Mucosa of stomach (tissue), 1 donor: ENCODE results near the gene PRR15L.
A peak's percentile ranks its signal among the peaks of the same experiment; 100 is the strongest.

Experiments
- H3K27me3 ChIP-seq: one replicate; pipeline ENCODE4 v1.7.0; 2013; ENCODE audit warnings: mild to moderate bottlenecking, low read length; ENCODE audit not compliant: control insufficient read depth, insufficient read depth
- H3K36me3 ChIP-seq: one replicate; pipeline ENCODE4 v1.7.0; 2013; ENCODE audit warnings: low read length; ENCODE audit not compliant: control insufficient read depth, insufficient read depth
- H3K4me1 ChIP-seq: one replicate; pipeline ENCODE4 v1.7.0; 2013; ENCODE audit warnings: mild to moderate bottlenecking, low read length; ENCODE audit not compliant: control insufficient read depth, insufficient read depth
- H3K4me3 ChIP-seq: one replicate; pipeline ENCODE4 v1.7.0; 2013; ENCODE audit warnings: low read length
- H3K9ac ChIP-seq: one replicate; pipeline ENCODE4 v1.7.0; 2013; ENCODE audit warnings: mild to moderate bottlenecking, low read length, moderate library complexity
- H3K9me3 ChIP-seq: one replicate; pipeline ENCODE4 v1.7.0; 2013; ENCODE audit warnings: mild to moderate bottlenecking, low read length, moderate library complexity; ENCODE audit not compliant: control insufficient read depth
- donor health status: Pancreatic carcinoma.

The PRR15L gene

GRCh38 chr17:47952171-47953021 is 5.3 kb downstream of the PRR15L start:
- H3K9me3 ChIP-seq = no peaks in the 10 kb centered on the region
- H3K27me3 ChIP-seq = no peaks in the 10 kb centered on the region
- H3K4me3 ChIP-seq = no peak overlapping the region
- H3K9ac ChIP-seq = peak overlapping the region; percentile 84
- peaks cover 64% of the 10 kb centered on the region for H3K4me1 ChIP-seq
- H3K36me3 ChIP-seq = peaks cover 15% of the 10 kb centered on the region

- Histone ChIP-seq H3K36me3 (peaks cover 19% of the 10 kb centered on the region), H3K9ac (peak overlapping the region; percentile 47)
Observed at GRCh38 chr17:47950448-47950847, 7.2 kb downstream of the PRR15L start.

GRCh38 chr17:47949946-47950345 is 7.7 kb downstream of the PRR15L start:
- Histone ChIP-seq H3K9me3 (no peaks in the 10 kb centered on the region), H3K4me1 (peaks cover 76% of the 10 kb centered on the region), H3K9ac (peak overlapping the region; percentile 47), H3K4me3 (peak overlapping the region; percentile 4), H3K27me3 (no peaks in the 10 kb centered on the region), H3K36me3 (peaks cover 19% of the 10 kb centered on the region)

More at GRCh38 chr17:47950448-47950847, 7.2 kb downstream of the PRR15L start:
- Histone ChIP-seq H3K9me3 (no peaks in the 10 kb centered on the region), H3K27me3 (no peaks in the 10 kb centered on the region), H3K4me1 (peaks cover 74% of the 10 kb centered on the region), H3K4me3 (no peak overlapping the region)

GRCh38 chr17:47949197-47949759 is 8.4 kb downstream of the PRR15L start:
- Histone ChIP-seq H3K4me3 (peak overlapping the region; percentile 4), H3K9ac (peak overlapping the region; percentile 47), H3K36me3 (peaks cover 19% of the 10 kb centered on the region), H3K27me3 (no peaks in the 10 kb centered on the region), H3K4me1 (peaks cover 76% of the 10 kb centered on the region), H3K9me3 (no peaks in the 10 kb centered on the region)

- Histone ChIP-seq H3K9me3 (no peaks in the 10 kb centered on the region), H3K9ac (peak overlapping the region; percentile 47), H3K4me3 (no peak overlapping the region), H3K27me3 (no peaks in the 10 kb centered on the region), H3K36me3 (peaks cover 19% of the 10 kb centered on the region), H3K4me1 (peaks cover 71% of the 10 kb centered on the region)
Observed at GRCh38 chr17:47948706-47949196, 8.9 kb downstream of the PRR15L start.

GRCh38 chr17:47946929-47947397 is 10.7 kb downstream of the PRR15L start:
- no peaks in the 10 kb centered on the region for H3K27me3 ChIP-seq
- no peak overlapping the region for H3K9ac ChIP-seq
- peaks cover 61% of the 10 kb centered on the region for H3K4me1 ChIP-seq
- no peaks in the 10 kb centered on the region for H3K9me3 ChIP-seq
- H3K36me3 ChIP-seq = peaks cover 19% of the 10 kb centered on the region
- H3K4me3 ChIP-seq = no peak overlapping the region

- H3K36me3 ChIP-seq = peaks cover 19% of the 10 kb centered on the region
- H3K27me3 ChIP-seq = no peaks in the 10 kb centered on the region
- H3K9me3 ChIP-seq = no peaks in the 10 kb centered on the region
- H3K4me3 ChIP-seq = no peak overlapping the region
- no peak overlapping the region for H3K9ac ChIP-seq
- H3K4me1 ChIP-seq = peaks cover 57% of the 10 kb centered on the region
Observed at GRCh38 chr17:47946516-47946915, 11.2 kb downstream of the PRR15L start.

- Histone ChIP-seq H3K4me3 (no peak overlapping the region), H3K27me3 (no peaks in the 10 kb centered on the region), H3K9me3 (no peaks in the 10 kb centered on the region), H3K9ac (no peak overlapping the region), H3K36me3 (peaks cover 14% of the 10 kb centered on the region), H3K4me1 (peaks cover 55% of the 10 kb centered on the region)
Observed at GRCh38 chr17:47945529-47946508, 11.9 kb downstream of the PRR15L start.

- Histone ChIP-seq H3K27me3 (no peaks in the 10 kb centered on the region), H3K9ac (no peak overlapping the region), H3K4me1 (peaks cover 49% of the 10 kb centered on the region), H3K4me3 (no peak overlapping the region), H3K9me3 (no peaks in the 10 kb centered on the region), H3K36me3 (peaks cover 14% of the 10 kb centered on the region)
Observed at GRCh38 chr17:47945080-47945479, 12.6 kb downstream of the PRR15L start.

GRCh38 chr17:47942568-47942967 is 15.1 kb downstream of the PRR15L start:
- H3K27me3 ChIP-seq = no peaks in the 10 kb centered on the region
- H3K4me3 ChIP-seq = no peak overlapping the region
- H3K4me1 ChIP-seq = peaks cover 25% of the 10 kb centered on the region
- H3K9ac ChIP-seq = peak overlapping the region; percentile 79
- no peaks in the 10 kb centered on the region for H3K9me3 ChIP-seq
- peaks cover 4% of the 10 kb centered on the region for H3K36me3 ChIP-seq

GRCh38 chr17:47942096-47942510 is 15.6 kb downstream of the PRR15L start:
- Histone ChIP-seq H3K9ac (peak overlapping the region; percentile 79), H3K9me3 (no peaks in the 10 kb centered on the region), H3K4me3 (peak overlapping the region; percentile 28), H3K36me3 (peaks cover 4% of the 10 kb centered on the region), H3K27me3 (no peaks in the 10 kb centered on the region), H3K4me1 (peaks cover 24% of the 10 kb centered on the region)
